Epithelial cell of proximal tubule (primary cell): ENCODE measurements around the gene NHERF2. TPM values are rescaled to one million over a fixed set of nuclear protein-coding genes. Genes with fewer than 3 reads are reported as not detected.

Source experiments
- DNase-seq: peaks from one replicate; pipeline ENCODE4 v3.0.0-alpha.2; 2011; ENCODE audit warnings: low read depth
- H3K4me3 ChIP-seq: 2 replicates; pipeline ENCODE4 v1.5.1; 2011; ENCODE audit warnings: low read depth, mild to moderate bottlenecking, low read length
- total RNA-seq: library from RNA; depleted of rRNA; stranded (reverse); fragments of >200 nt; gene quantifications from 2 replicates; pipeline ENCODE4 v1.2.3, GENCODE V29; 2015
- TF ChIP-seq, protein P1 (sequence below): conservative IDR thresholded peaks from 2 replicates; pipeline ENCODE4 v1.5.1; 2012; ENCODE audit warnings: low read depth, mild to moderate bottlenecking, low read length

NHERF2 gene
- total RNA-seq, 1 donor from 2014 or later = 29.9 TPM

- H3K4me3 ChIP-seq = no peak overlapping the region
- no peak for DNase-seq
- TF ChIP-seq, protein P1, sequence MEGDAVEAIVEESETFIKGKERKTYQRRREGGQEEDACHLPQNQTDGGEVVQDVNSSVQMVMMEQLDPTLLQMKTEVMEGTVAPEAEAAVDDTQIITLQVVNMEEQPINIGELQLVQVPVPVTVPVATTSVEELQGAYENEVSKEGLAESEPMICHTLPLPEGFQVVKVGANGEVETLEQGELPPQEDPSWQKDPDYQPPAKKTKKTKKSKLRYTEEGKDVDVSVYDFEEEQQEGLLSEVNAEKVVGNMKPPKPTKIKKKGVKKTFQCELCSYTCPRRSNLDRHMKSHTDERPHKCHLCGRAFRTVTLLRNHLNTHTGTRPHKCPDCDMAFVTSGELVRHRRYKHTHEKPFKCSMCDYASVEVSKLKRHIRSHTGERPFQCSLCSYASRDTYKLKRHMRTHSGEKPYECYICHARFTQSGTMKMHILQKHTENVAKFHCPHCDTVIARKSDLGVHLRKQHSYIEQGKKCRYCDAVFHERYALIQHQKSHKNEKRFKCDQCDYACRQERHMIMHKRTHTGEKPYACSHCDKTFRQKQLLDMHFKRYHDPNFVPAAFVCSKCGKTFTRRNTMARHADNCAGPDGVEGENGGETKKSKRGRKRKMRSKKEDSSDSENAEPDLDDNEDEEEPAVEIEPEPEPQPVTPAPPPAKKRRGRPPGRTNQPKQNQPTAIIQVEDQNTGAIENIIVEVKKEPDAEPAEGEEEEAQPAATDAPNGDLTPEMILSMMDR = no peak
Measured at GRCh38 chr16:2064368-2064945, 37.8 kb downstream of the NHERF2 start.

DNA sequence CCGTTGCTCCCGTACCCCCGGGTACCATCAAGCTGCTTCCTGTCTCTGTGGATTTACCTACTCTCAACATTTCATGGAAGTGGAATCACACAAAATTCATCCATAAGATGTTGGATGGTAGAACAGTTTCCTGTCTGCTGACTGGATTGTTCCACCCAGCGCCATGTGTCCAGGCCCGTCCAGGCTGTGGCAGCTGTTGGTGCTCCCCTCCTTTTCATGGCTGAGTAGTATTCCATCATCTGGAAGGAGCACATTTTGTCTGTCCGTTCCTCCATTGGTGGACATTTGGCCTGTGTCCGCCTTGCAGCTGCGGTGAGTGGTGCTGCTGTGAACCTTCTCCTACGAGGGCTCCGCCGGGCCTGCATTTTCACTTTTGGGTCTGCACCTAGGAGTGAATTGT lies 39.4 kb downstream of the NHERF2 start:
- no peak overlapping the region for H3K4me3 ChIP-seq
- no peak for DNase-seq
- TF ChIP-seq, protein P1 = no peak

DNA sequence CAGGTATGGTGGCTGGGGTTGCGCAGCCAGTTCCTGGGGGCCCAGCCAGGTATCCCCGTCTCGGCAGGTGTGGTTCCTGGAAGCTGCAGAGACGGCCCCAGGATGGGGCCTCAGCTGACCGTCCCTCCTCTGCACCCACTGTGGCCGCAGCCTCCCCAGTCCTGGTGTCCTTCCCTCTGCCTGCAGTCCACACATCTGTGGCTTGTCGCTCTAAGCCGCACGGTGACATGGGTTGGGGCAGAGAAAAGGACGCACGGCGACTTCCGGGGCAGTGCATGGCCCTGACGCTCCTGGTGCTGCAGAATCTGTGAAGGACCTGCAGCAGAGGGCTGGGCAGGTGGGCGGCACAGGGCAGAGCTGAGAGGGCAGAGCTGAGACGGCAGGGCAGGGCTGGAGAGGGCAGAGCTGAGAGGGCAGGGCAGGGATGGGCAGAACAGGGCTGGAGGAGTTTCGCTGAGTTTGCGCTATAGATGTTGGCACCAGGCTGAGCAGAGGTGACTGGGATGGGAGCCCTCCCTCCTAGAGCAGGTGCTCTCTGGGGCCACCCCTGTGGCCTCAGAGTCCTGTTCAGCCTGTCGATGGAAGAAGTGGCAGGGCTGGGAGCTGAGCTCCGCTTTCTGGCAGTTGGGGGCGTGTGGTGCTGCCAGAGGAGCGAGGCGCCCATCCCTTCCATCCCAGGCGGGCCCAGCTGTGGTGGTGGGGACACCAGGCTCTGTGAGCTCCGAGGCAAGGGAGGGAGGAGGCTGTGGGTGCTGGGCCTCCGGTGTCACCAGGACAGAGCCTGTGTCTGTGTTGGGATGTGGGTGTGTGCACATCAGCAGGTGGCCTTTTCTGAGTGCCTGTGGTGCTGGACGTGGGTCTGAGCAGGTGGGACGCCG lies 44.1 kb downstream of the NHERF2 start:
- TF ChIP-seq, protein P1 = no peak
- no peak for DNase-seq
- no peak overlapping the region for H3K4me3 ChIP-seq

DNA sequence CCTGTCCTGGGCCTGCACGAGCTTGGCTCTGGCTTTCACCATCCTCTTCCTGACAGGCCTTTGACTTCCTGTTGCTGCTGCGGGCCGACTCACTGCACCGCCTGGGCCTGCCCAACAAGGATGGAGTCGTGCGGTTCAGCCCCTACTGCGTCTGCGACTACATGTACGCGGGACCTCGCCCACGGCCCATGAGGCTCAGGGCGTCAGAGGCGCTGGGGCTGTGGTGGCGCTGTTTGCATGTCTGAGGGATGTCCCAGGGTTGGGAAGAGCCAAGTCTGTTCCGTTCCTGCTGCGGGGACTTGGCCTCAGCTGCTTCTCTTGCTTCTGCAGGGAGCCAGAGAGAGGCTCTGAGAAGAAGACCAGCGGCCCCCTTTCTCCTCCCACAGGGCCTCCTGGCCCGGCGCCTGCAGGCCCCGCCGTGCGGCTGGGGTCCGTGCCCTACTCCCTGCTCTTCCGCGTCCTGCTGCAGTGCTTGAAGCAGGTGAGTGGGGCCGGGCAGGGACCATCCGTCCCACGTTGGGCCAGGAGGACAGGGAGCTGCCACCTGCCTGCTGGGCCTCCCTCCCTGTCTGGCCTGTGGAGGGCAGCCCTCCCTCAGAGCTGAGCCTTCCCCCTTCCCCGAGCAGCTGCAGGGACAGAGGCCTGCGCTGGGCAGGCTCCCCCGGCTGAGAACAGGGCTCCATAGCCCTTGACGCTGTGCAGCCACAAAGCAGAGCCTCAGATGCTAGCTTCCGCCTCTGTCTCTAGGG lies 44.9 kb downstream of the NHERF2 start:
- H3K4me3 ChIP-seq = no peak overlapping the region
- TF ChIP-seq, protein P1 = no peak
- DNase-seq = no peak

DNA sequence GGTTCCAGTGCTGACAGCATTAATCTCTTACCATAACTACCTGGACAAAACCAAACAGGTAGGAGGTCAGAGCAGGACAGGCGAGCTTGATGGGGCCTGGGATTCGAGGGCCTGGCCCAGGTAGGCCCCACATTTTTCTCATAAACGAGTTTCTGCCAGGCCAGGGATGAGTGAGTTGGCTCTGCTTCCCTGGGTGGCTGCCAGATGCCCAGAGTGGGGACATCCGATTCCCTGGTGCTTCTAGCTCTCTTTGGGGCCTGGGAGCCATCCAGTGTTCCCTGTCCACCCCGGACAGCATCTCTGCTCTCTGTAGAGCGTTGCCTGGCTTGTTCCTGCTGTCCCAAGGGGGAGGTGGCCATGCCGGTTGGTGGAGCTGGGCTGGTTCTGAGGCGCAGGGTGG lies 46.2 kb downstream of the NHERF2 start:
- TF ChIP-seq, protein P1 = no peak
- DNase-seq = no peak
- no peak overlapping the region for H3K4me3 ChIP-seq

- TF ChIP-seq, protein P1 = no peak
- no peak overlapping the region for H3K4me3 ChIP-seq
- DNase-seq = no peak
Measured at GRCh38 chr16:2074071-2074470, 47.4 kb downstream of the NHERF2 start.
